Measurements from ENCODE around the gene PSME3.

DNA sequence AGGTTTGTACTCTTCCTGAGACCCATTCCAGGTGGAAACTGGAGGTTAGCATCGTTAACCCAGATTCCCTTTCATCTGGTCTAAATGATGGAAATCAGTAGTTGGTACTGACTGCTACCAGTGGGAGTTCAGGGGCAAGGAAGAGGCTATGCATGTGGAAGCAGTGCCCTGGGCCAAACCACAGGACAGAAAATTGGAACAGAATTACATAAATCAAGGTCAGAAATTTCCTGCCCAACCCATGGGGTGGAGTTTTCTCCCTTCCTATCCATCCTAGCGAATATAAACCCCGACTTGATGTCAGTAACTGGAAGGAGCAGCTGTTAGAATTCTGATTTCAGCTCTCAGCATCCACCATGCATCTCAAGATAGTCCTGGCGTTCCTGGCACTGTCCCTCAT is 11.1 kb downstream of the PSME3 start, which contains the start of gene AOC2:
- TF ChIP-seq, protein P1, sequence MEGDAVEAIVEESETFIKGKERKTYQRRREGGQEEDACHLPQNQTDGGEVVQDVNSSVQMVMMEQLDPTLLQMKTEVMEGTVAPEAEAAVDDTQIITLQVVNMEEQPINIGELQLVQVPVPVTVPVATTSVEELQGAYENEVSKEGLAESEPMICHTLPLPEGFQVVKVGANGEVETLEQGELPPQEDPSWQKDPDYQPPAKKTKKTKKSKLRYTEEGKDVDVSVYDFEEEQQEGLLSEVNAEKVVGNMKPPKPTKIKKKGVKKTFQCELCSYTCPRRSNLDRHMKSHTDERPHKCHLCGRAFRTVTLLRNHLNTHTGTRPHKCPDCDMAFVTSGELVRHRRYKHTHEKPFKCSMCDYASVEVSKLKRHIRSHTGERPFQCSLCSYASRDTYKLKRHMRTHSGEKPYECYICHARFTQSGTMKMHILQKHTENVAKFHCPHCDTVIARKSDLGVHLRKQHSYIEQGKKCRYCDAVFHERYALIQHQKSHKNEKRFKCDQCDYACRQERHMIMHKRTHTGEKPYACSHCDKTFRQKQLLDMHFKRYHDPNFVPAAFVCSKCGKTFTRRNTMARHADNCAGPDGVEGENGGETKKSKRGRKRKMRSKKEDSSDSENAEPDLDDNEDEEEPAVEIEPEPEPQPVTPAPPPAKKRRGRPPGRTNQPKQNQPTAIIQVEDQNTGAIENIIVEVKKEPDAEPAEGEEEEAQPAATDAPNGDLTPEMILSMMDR (conservative IDR thresholded peaks at IDR 0.05; ENCODE audit: low read depth, low read length): no peak
- no peak for TF ChIP-seq EZH2 (IDR thresholded peaks at IDR 0.05; ENCODE audit: low read length, unreplicated experiment)
